GM18870 (cell line): ENCODE measurements around the gene SDS.

Experiments used
- ATAC-seq: cut with Tn5 transposase; IDR thresholded peaks from one replicate; pipeline ENCODE4 v1.9.1; 2021; ENCODE audit warnings: moderate library complexity; ENCODE audit not compliant: unreplicated experiment

SDS gene

GRCh38 chr12:113425960-113426453 is 22.3 kb upstream of the SDS start:
- no peak for ATAC-seq

GRCh38 chr12:113424915-113425823 is 21.5 kb upstream of the SDS start:
- ATAC-seq, result no peak

GRCh38 chr12:113424456-113424855 is 20.8 kb upstream of the SDS start:
- no peak for ATAC-seq

- ATAC-seq, result no peak
Measured at GRCh38 chr12:113422886-113423669, 19.4 kb upstream of the SDS start.

GRCh38 chr12:113422030-113422885 is 18.6 kb upstream of the SDS start, which contains the start of gene SDSL:
SDSL (plus strand) TSS chr12:113422380; CDS start chr12:113427983, 5,603 bp downstream.
- ATAC-seq, result peak; percentile 87

- ATAC-seq, result no peak
Measured at GRCh38 chr12:113420996-113421595, 17.4 kb upstream of the SDS start.

- no peak for ATAC-seq
Measured at GRCh38 chr12:113418213-113418879, 14.7 kb upstream of the SDS start.

GRCh38 chr12:113416091-113416754 is 12.5 kb upstream of the SDS start:
- ATAC-seq, result no peak

- ATAC-seq, result no peak
Measured at GRCh38 chr12:113414519-113415038, 10.9 kb upstream of the SDS start.

GRCh38 chr12:113413488-113413939 is 9.8 kb upstream of the SDS start:
- ATAC-seq, result no peak

- ATAC-seq, result no peak
Measured at GRCh38 chr12:113409462-113410124, 5.9 kb upstream of the SDS start.

GRCh38 chr12:113408756-113409298 is 5.1 kb upstream of the SDS start:
- no peak for ATAC-seq

- ATAC-seq, result no peak
Measured at GRCh38 chr12:113407931-113408600, 4.4 kb upstream of the SDS start.

GRCh38 chr12:113405694-113406093 is 2.0 kb upstream of the SDS start:
- no peak for ATAC-seq

- no peak for ATAC-seq
Measured at GRCh38 chr12:113402586-113403260, 964 bp downstream of the SDS start.

GRCh38 chr12:113401066-113402000 is 2.4 kb downstream of the SDS start:
- ATAC-seq, result no peak
